C4-2B (cell line): ENCODE results near the gene OSM.

Source experiments
- CTCF ChIP-seq: fragments of 450-650 bp; conservative IDR thresholded peaks from 2 replicates; pipeline ENCODE4 v1.5.1; 2017; ENCODE audit warnings: mild to moderate bottlenecking
- ZFX ChIP-seq: fragments of 450-650 bp; IDR thresholded peaks from 2 replicates; pipeline ENCODE4 v1.6.1; 2017

- TF ChIP-seq CTCF (no peak), ZFX (no peak)
Observed at GRCh38 chr22:30270832-30271231, 4.2 kb upstream of the OSM start.
